LNCaP clone FGC (cell line): Measurements from ENCODE around the gene DNM3.

Experiments
- DNase-seq: peaks from one replicate; pipeline ENCODE4 v3.0.0-alpha.2; 2011; ENCODE audit warnings: low read depth
- H3K4me3 ChIP-seq: 2 replicates; pipeline ENCODE4 v1.5.1; 2011; ENCODE audit warnings: mild to moderate bottlenecking, low read depth, low read length, control low read depth
- TF ChIP-seq, protein P1 (sequence below): IDR thresholded peaks from 2 replicates; pipeline ENCODE4 v1.5.1; 2012; ENCODE audit warnings: mild to moderate bottlenecking; ENCODE audit not compliant: control insufficient read depth, insufficient read depth; ENCODE audit errors: extremely low read depth

DNM3 gene

DNA sequence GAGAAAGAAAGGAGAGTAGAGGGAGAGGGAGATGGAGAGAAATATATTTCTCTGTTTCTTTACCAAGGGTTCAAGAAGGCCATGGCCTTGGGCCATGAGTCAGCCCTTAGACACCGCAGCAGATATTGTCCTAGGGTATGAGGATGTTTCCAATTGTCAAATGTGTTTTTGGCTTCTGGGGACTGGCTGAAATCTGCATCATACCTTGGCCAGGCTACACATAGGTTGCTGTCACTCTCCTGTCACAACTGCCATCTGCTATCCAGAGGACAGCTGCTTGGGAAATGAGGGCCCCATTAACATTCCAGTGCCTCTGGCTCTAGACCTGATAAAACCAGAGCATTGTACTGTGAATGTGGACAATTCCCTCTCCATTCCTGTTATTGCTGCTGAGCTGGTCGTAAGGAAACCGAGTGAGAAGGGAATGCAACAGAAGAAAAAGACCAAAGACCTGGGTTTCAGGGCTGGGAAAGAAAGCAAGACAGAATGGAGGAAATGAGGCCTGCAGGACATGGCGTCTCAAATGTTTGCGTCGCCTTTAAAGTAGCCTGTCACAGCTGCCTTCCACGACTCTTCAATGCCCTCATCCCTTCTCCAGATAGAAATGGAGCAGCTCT, 611.3 kb downstream of the DNM3 start:
- DNase-seq, result no peak
- TF ChIP-seq, protein P1, sequence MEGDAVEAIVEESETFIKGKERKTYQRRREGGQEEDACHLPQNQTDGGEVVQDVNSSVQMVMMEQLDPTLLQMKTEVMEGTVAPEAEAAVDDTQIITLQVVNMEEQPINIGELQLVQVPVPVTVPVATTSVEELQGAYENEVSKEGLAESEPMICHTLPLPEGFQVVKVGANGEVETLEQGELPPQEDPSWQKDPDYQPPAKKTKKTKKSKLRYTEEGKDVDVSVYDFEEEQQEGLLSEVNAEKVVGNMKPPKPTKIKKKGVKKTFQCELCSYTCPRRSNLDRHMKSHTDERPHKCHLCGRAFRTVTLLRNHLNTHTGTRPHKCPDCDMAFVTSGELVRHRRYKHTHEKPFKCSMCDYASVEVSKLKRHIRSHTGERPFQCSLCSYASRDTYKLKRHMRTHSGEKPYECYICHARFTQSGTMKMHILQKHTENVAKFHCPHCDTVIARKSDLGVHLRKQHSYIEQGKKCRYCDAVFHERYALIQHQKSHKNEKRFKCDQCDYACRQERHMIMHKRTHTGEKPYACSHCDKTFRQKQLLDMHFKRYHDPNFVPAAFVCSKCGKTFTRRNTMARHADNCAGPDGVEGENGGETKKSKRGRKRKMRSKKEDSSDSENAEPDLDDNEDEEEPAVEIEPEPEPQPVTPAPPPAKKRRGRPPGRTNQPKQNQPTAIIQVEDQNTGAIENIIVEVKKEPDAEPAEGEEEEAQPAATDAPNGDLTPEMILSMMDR, result no peak
- H3K4me3 ChIP-seq, result no peak overlapping the region

DNA sequence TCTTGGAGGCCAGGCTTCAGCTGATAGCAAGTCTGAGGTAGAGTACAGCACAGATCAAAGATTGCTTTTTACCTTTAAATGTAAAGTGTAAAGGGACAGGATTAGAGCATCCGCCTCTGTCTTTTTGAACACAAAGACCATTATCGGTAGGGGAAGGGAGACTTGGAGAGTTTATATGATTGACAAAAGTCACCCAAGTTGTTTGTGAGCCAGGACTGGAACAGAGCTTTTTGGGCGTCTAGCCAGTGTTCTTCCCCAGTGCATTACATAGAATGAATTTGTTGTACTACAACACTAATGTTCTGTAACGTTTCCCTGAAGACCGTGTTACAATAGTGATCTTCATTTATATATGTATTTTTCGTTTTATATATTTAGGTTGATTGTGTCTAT, 611.9 kb downstream of the DNM3 start:
- H3K4me3 ChIP-seq, result no peak overlapping the region
- no peak for DNase-seq
- TF ChIP-seq, protein P1, result no peak

DNA sequence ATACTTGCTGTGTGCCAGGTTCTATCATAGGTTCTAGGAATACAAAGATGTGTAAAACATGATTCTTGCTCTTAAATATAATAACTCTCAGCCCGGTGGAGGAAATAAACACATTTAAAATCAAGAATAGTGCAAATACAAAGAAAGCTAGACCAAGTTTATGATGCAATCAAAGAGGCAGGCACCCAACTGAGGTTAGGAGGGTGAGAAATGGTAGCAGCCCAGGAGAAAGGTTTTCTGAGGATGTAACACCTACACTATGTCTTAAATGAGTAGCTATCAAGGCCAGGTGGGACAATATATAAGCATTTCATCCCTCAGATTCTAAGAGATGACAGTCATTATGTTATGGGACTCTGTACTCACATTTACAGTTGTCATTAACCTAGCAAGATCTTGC, 612.3 kb downstream of the DNM3 start:
- TF ChIP-seq, protein P1, result no peak
- DNase-seq, result no peak
- H3K4me3 ChIP-seq, result no peak overlapping the region

DNA sequence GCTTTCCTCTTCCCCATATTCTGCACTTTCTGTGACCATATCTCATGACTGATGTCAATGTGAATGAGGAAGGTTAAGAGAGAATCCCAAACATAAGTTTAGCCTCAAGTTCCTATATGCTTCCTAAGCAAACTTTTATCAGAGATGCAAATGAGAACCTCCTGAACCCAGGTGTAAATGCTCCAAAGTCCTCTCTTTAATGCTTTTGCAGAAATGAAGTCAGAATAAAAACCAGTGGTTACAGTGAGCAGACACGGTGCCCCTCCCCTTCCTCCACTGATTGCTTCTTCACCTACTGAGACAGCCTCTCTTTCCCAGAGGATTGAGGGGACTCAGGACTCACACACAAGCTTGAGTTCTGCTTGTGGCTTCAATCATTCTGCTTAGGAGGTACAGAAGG, 614.2 kb downstream of the DNM3 start:
- no peak overlapping the region for H3K4me3 ChIP-seq
- TF ChIP-seq, protein P1, result no peak
- no peak for DNase-seq

DNA sequence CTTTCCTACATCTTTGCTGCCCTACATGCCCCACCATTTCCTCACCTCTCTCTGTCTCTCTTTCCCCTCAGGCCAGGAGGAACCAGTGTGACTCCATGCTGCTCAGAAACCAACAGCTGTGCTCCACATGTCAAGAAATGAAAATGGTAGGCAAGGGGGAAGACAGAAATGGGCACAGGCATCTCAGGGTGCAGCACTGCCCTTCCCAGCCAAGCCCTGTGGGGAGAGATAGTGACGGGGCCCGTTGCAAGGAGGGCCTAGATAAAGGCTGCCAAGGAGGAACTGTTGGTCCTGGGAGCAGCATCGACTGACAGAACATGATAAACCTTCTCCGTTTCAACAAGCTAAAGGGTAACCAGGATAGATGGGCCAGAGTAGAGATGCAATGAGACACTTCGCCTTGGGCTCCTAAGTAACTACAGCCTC, 615.1 kb downstream of the DNM3 start:
- no peak for DNase-seq
- no peak overlapping the region for H3K4me3 ChIP-seq
- TF ChIP-seq, protein P1, result no peak

DNA sequence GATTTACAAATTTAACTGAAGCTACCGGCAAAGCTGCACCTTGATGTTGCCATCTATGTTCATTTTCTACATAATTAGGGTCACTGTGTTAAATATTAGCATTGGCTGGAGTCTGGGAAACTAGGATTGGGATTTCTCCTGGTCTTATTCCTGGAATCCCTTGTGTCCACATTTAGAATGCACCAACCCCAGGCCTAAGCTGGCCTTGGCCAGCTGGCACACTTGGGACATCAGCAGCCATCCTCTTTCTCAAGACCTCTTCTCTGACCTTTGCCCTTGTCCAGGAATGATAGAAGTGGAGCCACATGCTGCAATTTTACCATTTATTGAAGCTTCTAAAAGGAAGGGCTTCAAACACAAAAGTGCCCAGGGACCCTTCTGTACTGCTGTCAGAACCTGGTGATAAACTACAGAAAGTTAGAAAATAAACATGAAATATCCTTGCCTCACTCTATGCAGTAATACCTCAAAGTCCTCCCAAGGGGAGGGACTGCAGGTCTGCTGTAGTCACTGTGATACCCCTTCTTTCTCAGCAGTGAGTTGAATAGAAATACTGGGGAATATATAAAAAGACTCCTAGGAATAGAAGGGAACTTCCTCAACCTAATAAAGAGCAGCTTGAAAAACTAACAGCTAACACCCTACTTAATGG, 616.3 kb downstream of the DNM3 start:
- no peak overlapping the region for H3K4me3 ChIP-seq
- DNase-seq, result no peak
- TF ChIP-seq, protein P1, result no peak

DNA sequence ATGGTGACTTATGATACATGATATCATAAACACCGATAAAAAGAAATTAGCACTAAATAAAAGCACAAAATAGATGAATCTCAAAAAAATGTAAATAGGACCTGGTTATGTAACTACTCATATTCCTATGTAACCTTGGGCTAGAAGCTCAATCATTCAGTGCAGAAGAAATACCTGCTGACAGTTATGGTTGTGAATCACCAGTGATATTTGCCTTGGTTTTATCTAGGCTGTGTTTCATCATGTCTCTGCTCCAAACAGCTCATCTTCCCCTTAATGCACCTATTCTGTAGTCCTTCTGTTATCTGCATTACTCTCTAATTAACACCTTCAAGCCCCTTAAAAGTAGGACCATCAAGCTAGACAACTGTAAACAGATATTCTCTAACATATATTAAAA, 618.9 kb downstream of the DNM3 start:
- no peak overlapping the region for H3K4me3 ChIP-seq
- TF ChIP-seq, protein P1, result no peak
- no peak for DNase-seq
